T-cell (primary cell): ENCODE measurements around the gene TUT1. TPM values are rescaled to one million over a fixed set of nuclear protein-coding genes. Genes with fewer than 3 reads are reported as not detected.

Experiments
- ATAC-seq, 4 experiments: fragments of 200-7000 bp in 3 of 4; fragments of 150-1000 bp in 1 of 4; cut with Tn5 transposase; replicated peaks in 1 of 4; 1 replicate in 3 of 4; 2 replicates in 1 of 4; pipeline ENCODE4 v1.10.0; 2021; ENCODE audit warnings: moderate library complexity in 3 of 4, mild to moderate bottlenecking in 2 of 4, moderate number of reproducible peaks in 1 of 4
- CTCF ChIA-PET, 2 donors: fragments of 300-600 bp; sonication (Branson Sonifier 250); formaldehyde crosslinking; loops; one replicate each; lab custom pipeline; 2022; ENCODE audit warnings: antibody characterized with exemption in 2 of 2; lab: Charles Lee
- POLR2A ChIA-PET, 2 donors: fragments of 300-600 bp; sonication (Branson Sonifier 250); formaldehyde crosslinking; loops; one replicate each; lab custom pipeline; 2022; ENCODE audit warnings: antibody characterized with exemption in 2 of 2; lab: Charles Lee
- DNase-seq, 35 experiments: peaks; one replicate each; pipeline versions ENCODE4 v3.0.0 to v3.0.0-alpha.2; 2013 to 2023
- H3K27ac ChIP-seq: one replicate; pipeline ENCODE4 v1.5.1; 2013; ENCODE audit warnings: low read length
- H3K27me3 ChIP-seq, 2 experiments: replicated peaks in 1 of 2; 1 replicate in 1 of 2; 2 replicates in 1 of 2; pipeline versions ENCODE4 v1.6.1 to v1.7.0; 2013; ENCODE audit warnings: low read length in 1 of 2, mixed read lengths in 1 of 2; ENCODE audit not compliant: control insufficient read depth in 2 of 2, insufficient read depth in 2 of 2; ENCODE audit errors: extremely low read depth in 1 of 2
- H3K36me3 ChIP-seq, 2 donors: 1 replicate in 1 of 2; 2 replicates in 1 of 2; pipeline versions ENCODE4 v1.6.1 to v1.7.0; 2013; ENCODE audit warnings: low read length in 1 of 2; ENCODE audit not compliant: control insufficient read depth in 2 of 2, insufficient read depth in 1 of 2; ENCODE audit errors: extremely low read depth in 1 of 2
- H3K4me1 ChIP-seq, 2 experiments: 1 replicate in 1 of 2; 2 replicates in 1 of 2; pipeline versions ENCODE4 v1.6.1 to v1.7.0; 2013; ENCODE audit warnings: low read length in 2 of 2, mixed read lengths in 1 of 2; ENCODE audit not compliant: insufficient read depth in 2 of 2, control insufficient read depth in 1 of 2; ENCODE audit errors: extremely low read depth in 1 of 2
- H3K4me3 ChIP-seq, 2 donors: 1 replicate in 1 of 2; 2 replicates in 1 of 2; pipeline versions ENCODE4 v1.5.1 to v1.7.0; 2013; ENCODE audit warnings: mild to moderate bottlenecking in 2 of 2, low read length in 1 of 2, moderate library complexity in 1 of 2; ENCODE audit not compliant: control insufficient read depth in 1 of 2; ENCODE audit errors: extremely low read depth in 1 of 2
- H3K9me3 ChIP-seq: 2 replicates; pipeline ENCODE4 v1.7.0; 2013
- H3K27ac Mint-ChIP-seq, 2 donors: one replicate each; pipeline ENCODE4 v1.8.0; 2020 to 2021; ENCODE audit warnings: mild to moderate bottlenecking in 2 of 2, mixed read lengths in 2 of 2
- H3K27me3 Mint-ChIP-seq, 2 donors: one replicate each; pipeline ENCODE4 v1.8.0; 2021 to 2022; ENCODE audit warnings: mixed read lengths in 2 of 2
- H3K36me3 Mint-ChIP-seq: one replicate; pipeline ENCODE4 v1.8.0; 2021; ENCODE audit warnings: mixed read lengths
- H3K4me1 Mint-ChIP-seq, 3 donors: one replicate each; pipeline ENCODE4 v1.8.0; 2020 to 2022; ENCODE audit warnings: mixed read lengths in 3 of 3, mild to moderate bottlenecking in 1 of 3
- H3K4me3 Mint-ChIP-seq, 3 donors: one replicate each; pipeline ENCODE4 v1.8.0; 2020 to 2022; ENCODE audit warnings: mild to moderate bottlenecking in 3 of 3, mixed read lengths in 3 of 3, moderate library complexity in 3 of 3
- H3K9me3 Mint-ChIP-seq, 3 donors: one replicate each; pipeline ENCODE4 v1.8.0; 2020 to 2022; ENCODE audit warnings: mixed read lengths in 3 of 3
- WGBS: methylation state at CpG from one replicate; pipeline ENCODE4 v1.1.5; 2013; ENCODE audit warnings: missing lambda C conversion rate; ENCODE audit not compliant: insufficient coverage; 5-methylcytosine and 5-hydroxymethylcytosine counted together
- total RNA-seq, 35 experiments: library from RNA in 6 of 35; stranded (reverse) in 6 of 35; fragments of 120-200 nt in 1 of 35; gene quantifications; one replicate each; pipeline versions ENCODE4 v1.2.1 to v1.2.4 and lab custom pipeline; 2013 to 2026

TUT1 gene
- total RNA-seq, 5 donors from 2014 or later (not counting 1 experiment from before 2014, with no cell fraction given), result 35.2 to 56.0 (median 42.9) TPM

DNA sequence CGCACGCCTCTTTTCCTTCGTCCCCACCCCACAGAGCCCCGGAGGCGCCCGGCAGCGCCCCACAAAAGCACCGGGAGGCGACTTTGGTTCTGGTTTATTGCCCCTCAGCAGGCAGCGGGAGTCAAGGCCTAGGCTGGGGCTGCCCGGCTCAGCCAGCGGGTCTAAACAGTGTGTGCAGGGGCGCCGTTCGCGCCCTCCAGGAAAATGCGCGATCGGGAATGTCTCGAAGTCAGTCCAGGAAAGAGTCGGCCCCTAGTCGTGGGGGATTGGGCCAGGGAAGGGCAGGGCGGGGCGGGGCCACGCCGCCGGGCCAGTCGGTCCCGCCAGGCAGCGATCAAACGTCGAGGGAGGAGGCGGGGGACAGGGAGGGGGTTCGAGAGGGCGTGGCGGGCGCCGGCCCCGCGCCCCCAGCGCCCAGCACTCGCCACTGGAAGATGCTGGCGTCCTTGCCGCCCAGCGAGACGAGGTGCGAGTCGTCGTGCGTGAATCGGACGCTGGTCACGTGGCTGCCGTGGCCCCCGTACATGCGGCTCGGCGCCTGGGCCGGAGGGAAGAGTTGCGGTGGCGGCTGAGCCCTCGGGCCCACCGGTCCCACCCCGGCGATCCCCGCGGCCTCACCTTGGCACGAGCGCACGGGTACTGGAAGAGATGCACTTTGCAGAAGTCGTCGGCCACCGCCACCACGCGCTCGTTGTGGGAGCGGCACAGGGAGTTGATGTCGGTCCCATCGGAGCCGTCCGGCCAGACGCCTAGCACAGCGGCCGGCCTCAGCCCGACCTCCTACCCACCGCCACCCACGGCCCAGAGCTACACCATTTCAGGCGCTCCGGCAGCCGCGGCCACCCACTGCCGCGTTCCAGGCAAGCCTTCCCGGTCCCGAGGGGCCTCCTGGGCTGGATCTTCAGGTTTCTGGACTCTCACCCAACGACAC is 11.1 kb upstream of the TUT1 start:
- CTCF ChIA-PET, result interaction anchor here in 1 of 2 donors (1.2 to 2.0 kb wide), 5 partner anchors 9 to 63 kb away, joined by 3 to 27 read pairs (median 7); partner anchors contain the start of genes B3GAT3, C11orf98, CSKMT and TUT1
- DNase-seq (peak in 6 of 35 experiments; percentile 11 to 44 (median 20)), ATAC-seq (peak in 2 of 4 experiments; percentile 2 to 5)
- no peaks in the 10 kb centered on the region for H3K9me3 Mint-ChIP-seq
- Histone ChIP-seq H3K4me1 (peaks cover 14 to 47% of the 10 kb centered on the region in 2 experiments), H3K27me3 (no peaks in the 10 kb centered on the region), H3K4me3 (peak overlapping the region; percentile 95 to 98), H3K9me3 (no peaks in the 10 kb centered on the region), H3K27ac (peak overlapping the region; percentile 47), H3K36me3 (peaks cover 12 to 56% of the 10 kb centered on the region in 2 donors)
- H3K27ac Mint-ChIP-seq, result peak overlapping the region; percentile 95 to 100
- H3K36me3 Mint-ChIP-seq, result peaks cover 44% of the 10 kb centered on the region
- 59% methylated on average over 81 of the region's 96 CpGs for WGBS
- H3K27me3 Mint-ChIP-seq, result no peaks in the 10 kb centered on the region
- peaks cover 51 to 57% (median 55%) of the 10 kb centered on the region in 3 donors for H3K4me1 Mint-ChIP-seq
- peak overlapping the region; percentile 86 to 97 (median 92) for H3K4me3 Mint-ChIP-seq
- POLR2A ChIA-PET, result interaction anchor here (0.5 to 1.9 kb wide), 8 partner anchors 9 to 226 kb away, joined by 3 to 25 read pairs (median 4); partner anchors contain the start of genes C11orf98 (in 2 of the 2), CSKMT (in 2 of the 2) and TUT1 (in 1 of the 2)

DNA sequence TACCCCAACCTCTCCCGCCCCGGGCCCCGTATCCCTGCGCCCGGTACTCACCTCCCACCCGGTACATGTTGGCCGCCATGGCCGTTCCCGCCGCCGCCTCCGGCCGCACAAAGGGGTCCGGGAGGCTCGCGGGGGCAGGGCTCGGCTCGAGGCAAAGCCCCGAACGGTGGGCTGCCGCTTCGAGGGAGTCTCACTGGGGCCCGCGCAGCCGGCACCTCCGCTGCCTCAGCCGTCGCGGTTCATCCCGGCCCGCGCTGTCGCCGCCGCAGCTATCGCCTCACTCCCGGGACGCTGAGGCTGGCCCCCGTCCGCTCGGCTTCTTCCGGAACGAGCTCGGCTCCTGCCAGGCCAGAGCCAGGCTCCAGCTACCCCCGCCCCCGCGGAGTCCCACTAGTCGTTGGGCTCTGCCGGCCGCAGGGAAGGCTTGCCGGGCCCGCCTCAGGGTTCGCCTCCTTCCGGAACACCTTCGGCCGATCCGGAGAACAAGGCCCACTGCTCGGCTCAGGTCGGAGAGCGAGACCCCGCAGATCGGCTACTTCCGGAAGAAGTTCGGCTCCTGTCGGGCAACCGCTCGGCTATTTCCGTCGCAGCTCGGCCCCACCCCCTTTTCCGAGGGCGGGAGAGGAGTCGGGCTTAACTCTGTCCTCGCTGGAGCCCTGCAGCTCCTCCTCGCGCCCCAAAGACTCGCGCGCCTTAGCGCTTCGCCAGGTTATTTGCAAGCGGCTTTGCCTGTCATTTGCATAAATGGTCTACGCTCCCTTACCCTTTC is 10.2 kb upstream of the TUT1 start, which contains the start of gene MTA2:
Gene MTA2 (minus strand): TSS at position 494 of the 769 bp plus-strand sequence. CDS start 415 bp downstream, at position 79.
- peaks cover 14 to 52% of the 10 kb centered on the region in 2 experiments for H3K4me1 ChIP-seq
- no peaks in the 10 kb centered on the region for H3K9me3 ChIP-seq
- H3K4me3 ChIP-seq, result peak within 1 kb of the TSS; percentile 95 to 98
- DNase-seq (peak; percentile 91 to 100 (median 97)), ATAC-seq (peak; percentile 80 to 83 (median 82))
- Mint-ChIP-seq H3K4me1 (peaks cover 55 to 59% (median 55%) of the 10 kb centered on the region in 3 donors), H3K4me3 (peak within 1 kb of the TSS; percentile 86 to 97 (median 92)), H3K36me3 (peaks cover 47% of the 10 kb centered on the region), H3K27me3 (no peaks in the 10 kb centered on the region), H3K9me3 (no peaks in the 10 kb centered on the region), H3K27ac (peak within 1 kb of the TSS; percentile 95 to 100)
- WGBS, result under 1% methylated on average over 82 of the region's 83 CpGs
- ChIA-PET CTCF (interaction anchor here in 1 of 2 donors (1.2 to 2.0 kb wide), 5 partner anchors 10 to 64 kb away, joined by 3 to 27 read pairs (median 7); partner anchors contain the start of genes B3GAT3, C11orf98, CSKMT and TUT1), POLR2A (interaction anchor here (0.5 to 1.9 kb wide), 8 partner anchors 10 to 215 kb away, joined by 3 to 25 read pairs (median 4); partner anchors contain the start of genes C11orf98 (in 2 of the 2), CSKMT (in 2 of the 2) and TUT1 (in 1 of the 2))
- H3K27me3 ChIP-seq, result no peaks in the 10 kb centered on the region
- peak within 1 kb of the TSS; percentile 85 for H3K27ac ChIP-seq
- H3K36me3 ChIP-seq, result peaks cover 7 to 55% of the 10 kb centered on the region in 2 donors

DNA sequence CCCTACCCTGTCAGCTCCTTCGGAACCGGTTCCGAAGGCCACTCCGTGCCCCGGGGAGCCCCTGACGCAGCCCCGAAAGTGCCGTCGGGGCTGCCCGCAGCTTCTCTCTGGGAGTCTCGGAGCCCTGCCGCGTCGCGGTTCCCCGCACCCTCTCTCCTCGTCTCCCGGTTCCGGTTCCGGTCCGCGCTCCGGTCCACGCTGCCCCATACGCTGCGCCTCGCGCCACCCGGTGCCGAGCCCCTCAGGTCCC is 9.7 kb upstream of the TUT1 start:
- Mint-ChIP-seq H3K4me1 (peaks cover 55 to 58% (median 56%) of the 10 kb centered on the region in 3 donors), H3K4me3 (peak overlapping the region; percentile 86 to 97 (median 92)), H3K36me3 (peaks cover 51% of the 10 kb centered on the region), H3K27me3 (no peaks in the 10 kb centered on the region), H3K27ac (peak overlapping the region; percentile 95 to 100), H3K9me3 (no peaks in the 10 kb centered on the region)
- Histone ChIP-seq H3K36me3 (peaks cover 7 to 56% of the 10 kb centered on the region in 2 donors), H3K9me3 (no peaks in the 10 kb centered on the region), H3K4me1 (peaks cover 14 to 56% of the 10 kb centered on the region in 2 experiments), H3K27me3 (no peaks in the 10 kb centered on the region), H3K27ac (peak overlapping the region; percentile 85), H3K4me3 (peak overlapping the region; percentile 95 to 98)
- DNase-seq (peak in 17 of 35 experiments; percentile 13 to 63 (median 26)), ATAC-seq (peak; percentile 5 to 19 (median 12))
- CTCF ChIA-PET, result interaction anchor here (0.5 to 2.0 kb wide), 6 partner anchors 9 to 112 kb away, joined by 3 to 27 read pairs (median 6); partner anchors contain the start of genes B3GAT3 (in 1 of the 2), C11orf98 (in 1 of the 2), CSKMT (in 1 of the 2) and TUT1 (in 1 of the 2)
- POLR2A ChIA-PET, result interaction anchor here (0.5 to 1.9 kb wide), 8 partner anchors 9 to 240 kb away, joined by 3 to 25 read pairs (median 8); partner anchors contain the start of genes C11orf98 (in 2 of the 2), CSKMT (in 2 of the 2) and TUT1 (in 2 of the 2)
- 0% methylated on average over 20 of the region's 30 CpGs for WGBS

DNA sequence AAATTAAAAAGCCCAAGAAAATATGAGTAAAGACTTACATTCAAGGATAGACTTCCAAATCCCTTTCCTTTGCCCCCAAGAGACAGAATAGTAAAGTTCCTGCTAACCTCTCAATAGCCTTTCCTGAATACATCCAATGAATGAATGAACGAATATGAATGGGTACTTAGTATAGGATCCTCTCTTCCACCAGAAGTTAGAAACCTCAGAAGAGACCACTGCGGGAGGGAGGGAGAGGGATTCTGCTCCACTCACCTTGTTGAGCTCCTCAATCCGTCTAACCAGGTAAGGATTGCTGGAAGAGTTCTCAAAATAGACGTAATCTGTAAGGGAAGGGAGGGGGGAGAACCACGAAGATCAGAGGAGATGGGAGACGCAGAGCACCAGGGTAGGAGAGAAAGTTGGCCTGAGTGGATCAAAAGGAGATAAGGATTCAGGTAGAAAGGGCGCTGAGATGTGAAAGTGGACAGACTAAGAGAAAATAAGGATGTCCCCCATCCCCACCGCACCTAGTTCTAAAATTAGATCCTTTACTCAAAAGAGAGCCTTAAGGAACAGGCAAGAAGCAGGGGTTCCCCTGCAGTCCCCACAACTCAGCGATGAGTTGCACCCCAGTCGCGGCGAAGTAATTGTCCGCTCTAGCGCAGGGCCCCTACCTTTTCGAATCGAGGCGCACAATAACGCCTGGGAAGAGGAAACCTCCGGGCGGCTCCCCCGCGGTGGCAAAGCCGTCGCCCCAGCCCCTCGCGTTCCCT is 9.2 kb upstream of the TUT1 start:
- Histone ChIP-seq H3K4me3 (peak overlapping the region; percentile 95 to 98), H3K36me3 (peaks cover 9 to 56% of the 10 kb centered on the region in 2 donors), H3K9me3 (no peaks in the 10 kb centered on the region), H3K27ac (peak overlapping the region; percentile 85), H3K4me1 (peaks cover 14 to 58% of the 10 kb centered on the region in 2 experiments), H3K27me3 (no peaks in the 10 kb centered on the region)
- ATAC-seq, result peak in 1 of 4 experiments; percentile 0
- peaks cover 57 to 58% (median 58%) of the 10 kb centered on the region in 3 donors for H3K4me1 Mint-ChIP-seq
- H3K36me3 Mint-ChIP-seq, result peaks cover 54% of the 10 kb centered on the region
- H3K4me3 Mint-ChIP-seq, result peak overlapping the region; percentile 86 to 97 (median 92)
- H3K27ac Mint-ChIP-seq, result peak overlapping the region; percentile 95 to 100
- WGBS, result 0% methylated on average over 18 of the region's 26 CpGs
- no peaks in the 10 kb centered on the region for H3K9me3 Mint-ChIP-seq
- ChIA-PET POLR2A (interaction anchor here (0.6 to 1.9 kb wide), 5 partner anchors 9 to 241 kb away, joined by 3 to 25 read pairs (median 12); partner anchors contain the start of genes TUT1 (in 2 of the 2), C11orf98 (in 1 of the 2) and CSKMT (in 1 of the 2)), CTCF (interaction anchor here (0.5 to 2.5 kb wide), 5 partner anchors 9 to 1237 kb away, joined by 4 to 10 read pairs (median 7); partner anchors contain the start of genes C11orf98 (in 1 of the 2), CSKMT (in 1 of the 2) and TUT1 (in 1 of the 2))
- H3K27me3 Mint-ChIP-seq, result no peaks in the 10 kb centered on the region
- peak in 9 of 35 experiments; percentile 12 to 38 (median 22) for DNase-seq

DNA sequence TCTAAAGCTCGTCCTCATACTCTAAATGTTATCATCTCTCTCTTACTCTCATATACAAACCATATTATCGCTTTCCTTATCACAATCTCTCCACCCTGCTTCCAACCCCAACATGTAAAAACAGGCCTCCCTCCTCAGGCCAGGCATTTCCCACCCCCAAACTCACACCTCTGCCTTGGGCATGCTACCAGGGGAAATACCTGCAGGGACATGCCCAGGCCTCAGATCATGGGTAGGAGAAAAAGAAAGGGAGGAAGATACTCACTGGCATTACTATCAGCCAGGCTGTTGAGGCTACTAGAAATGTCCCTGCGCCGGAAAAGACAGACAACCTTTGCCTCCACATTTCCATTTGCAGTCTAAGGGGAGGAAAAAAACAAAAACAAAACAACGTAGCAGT is 8.6 kb upstream of the TUT1 start:
- Mint-ChIP-seq H3K4me1 (peaks cover 55 to 61% (median 55%) of the 10 kb centered on the region in 3 donors), H3K36me3 (peaks cover 54% of the 10 kb centered on the region), H3K4me3 (peak overlapping the region; percentile 86 to 97 (median 92)), H3K9me3 (no peaks in the 10 kb centered on the region), H3K27ac (peak overlapping the region; percentile 95 to 100), H3K27me3 (no peaks in the 10 kb centered on the region)
- DNase-seq (peak in 1 of 35 experiments; percentile 54), ATAC-seq (no peak)
- peaks cover 15 to 56% of the 10 kb centered on the region in 2 donors for H3K36me3 ChIP-seq
- peak overlapping the region; percentile 95 to 98 for H3K4me3 ChIP-seq
- POLR2A ChIA-PET, result interaction anchor here (0.6 to 1.2 kb wide), 3 partner anchors 8 to 255 kb away, joined by 3 to 12 read pairs (median 6); partner anchors contain the start of gene TUT1 (in 1 of the 2)
- CTCF ChIA-PET, result interaction anchor here in 1 of 2 donors (1.3 to 2.5 kb wide), 3 partner anchors 9 to 1238 kb away, joined by 4 to 10 read pairs (median 7); partner anchors contain the start of gene TUT1
- peak overlapping the region; percentile 85 for H3K27ac ChIP-seq
- WGBS, result 24% methylated on average over 2 of the region's 5 CpGs
- no peaks in the 10 kb centered on the region for H3K9me3 ChIP-seq
- peaks cover 14 to 58% of the 10 kb centered on the region in 2 experiments for H3K4me1 ChIP-seq
- no peaks in the 10 kb centered on the region for H3K27me3 ChIP-seq
